GM12878 (cell line): ENCODE results near the gene AKAP7. TPM values are rescaled to one million over a fixed set of nuclear protein-coding genes. Genes with fewer than 3 reads are reported as not detected.
A peak's percentile ranks its signal among the peaks of the same experiment; 100 is the strongest.
"Not testable (repeated sequence)": the region's sequence is repeated elsewhere in the genome, so short reads cannot be mapped to it uniquely, and the experiment has no call there.

Experiments used
- ATAC-seq: fragments of 200-7000 bp; cut with Tn5 transposase; 3 replicates; pipeline ENCODE4 v1.9.1; 2020; ENCODE audit warnings: mild to moderate bottlenecking, moderate library complexity
- BruUV-seq: library from RNA; stranded (reverse); fragments of 400-500 nt; replicated peaks from 2 replicates; lab custom pipeline; 2021; lab: Mats Ljungman, UMichigan
- CTCF ChIA-PET: fragments of 300-600 bp; sonication (Branson Sonifier 250); formaldehyde crosslinking; extraction: SDS; loops from one replicate; lab custom pipeline; 2021; ENCODE audit warnings: inconsistent platforms; lab: Yijun Ruan, JAX
- POLR2A ChIA-PET: fragments of 350-600 bp; formaldehyde crosslinking; extraction: SDS; loops from one replicate; lab custom pipeline; 2021; ENCODE audit warnings: inconsistent platforms; lab: Charles Lee
- RAD21 ChIA-PET: fragments of 300-600 bp; sonication (Branson Sonifier 250); formaldehyde crosslinking; loops from one replicate; lab custom pipeline; 2023; ENCODE audit warnings: antibody characterized with exemption; ENCODE audit not compliant: unreplicated experiment; lab: Charles Lee
- SMC1A ChIA-PET: fragments of 300-600 bp; sonication (Branson Sonifier 250); formaldehyde crosslinking; loops from one replicate; lab custom pipeline; 2023; ENCODE audit not compliant: unreplicated experiment, uncharacterized antibody; lab: Charles Lee
- DNase-seq: peaks from one replicate; pipeline ENCODE4 v3.0.0-alpha.2; 2011; ENCODE audit warnings: low read depth, low spot score
- FAIRE-seq: peaks from 3 replicates; lab custom pipeline; 2011; peaks lifted over from hg19 to GRCh38; lab: Jason Lieb, UNC
- H2AFZ ChIP-seq: 2 replicates; pipeline ENCODE4 v1.6.0; 2011; ENCODE audit warnings: low read depth, low read length, control low read depth; ENCODE audit not compliant: control insufficient read depth
- H3K27ac ChIP-seq: 2 replicates; pipeline ENCODE4 v1.5.1; 2011; ENCODE audit warnings: control low read depth; ENCODE audit not compliant: control insufficient read depth, insufficient read depth
- H3K27me3 ChIP-seq, 2 experiments: replicated peaks in 1 of 2; 2 replicates each; pipeline versions ENCODE4 v1.6.0 to v1.6.1; 2011; ENCODE audit warnings: low read length in 1 of 2; ENCODE audit not compliant: control insufficient read depth in 2 of 2, insufficient read depth in 2 of 2
- H3K36me3 ChIP-seq, 2 experiments: 2 replicates each; pipeline ENCODE4 v1.5.1; 2011; ENCODE audit warnings: low read length in 1 of 2; ENCODE audit not compliant: control insufficient read depth in 2 of 2, insufficient read depth in 2 of 2
- H3K4me1 ChIP-seq: 2 replicates; pipeline ENCODE4 v1.6.1; 2011; ENCODE audit warnings: mild to moderate bottlenecking, low read length, moderate library complexity, mixed read lengths; ENCODE audit not compliant: control insufficient read depth, insufficient read depth
- H3K4me2 ChIP-seq: 2 replicates; pipeline ENCODE4 v1.6.0; 2011; ENCODE audit warnings: control low read depth; ENCODE audit not compliant: control insufficient read depth, insufficient read depth
- H3K4me3 ChIP-seq: fragments of 200-600 bp; sonication (generic); 2 replicates; pipeline ENCODE4 v1.5.1; 2016
- H3K79me2 ChIP-seq: 2 replicates; pipeline ENCODE4 v1.6.0; 2011; ENCODE audit warnings: low read length; ENCODE audit not compliant: control insufficient read depth, insufficient read depth
- H3K9ac ChIP-seq: 2 replicates; pipeline ENCODE4 v1.8.0; 2011; ENCODE audit warnings: low read length, control low read depth, mixed read lengths; ENCODE audit not compliant: control insufficient read depth, insufficient read depth
- H3K9me3 ChIP-seq: replicated peaks from 3 replicates; pipeline ENCODE4 v1.5.1; 2011; ENCODE audit warnings: mild to moderate bottlenecking, low read length; ENCODE audit not compliant: control insufficient read depth, insufficient read depth
- H4K20me1 ChIP-seq: 2 replicates; pipeline ENCODE4 v1.6.0; 2011; ENCODE audit not compliant: control insufficient read depth, insufficient read depth
- IKZF1 ChIP-seq: fragments of 450-650 bp; conservative IDR thresholded peaks from 2 replicates; pipeline ENCODE4 v1.6.1; 2017; ENCODE audit warnings: antibody characterized with exemption, mild to moderate bottlenecking
- NR2C2 ChIP-seq: IDR thresholded peaks from 2 replicates; pipeline ENCODE4 v1.6.1; 2011; ENCODE audit warnings: borderline replicate concordance, low read depth; ENCODE audit not compliant: control insufficient read depth, insufficient read length
- PRDM15 ChIP-seq: fragments of 450-650 bp; formaldehyde crosslinking; IDR thresholded peaks from 2 replicates; pipeline ENCODE4 v1.4.0; 2020; ENCODE audit warnings: mild to moderate bottlenecking, moderate library complexity
- RUNX3 ChIP-seq: IDR thresholded peaks from 2 replicates; pipeline ENCODE4 v1.6.1; 2012; ENCODE audit warnings: low read length, inconsistent platforms
- SPI1 ChIP-seq: IDR thresholded peaks from 2 replicates; pipeline ENCODE4 v1.6.1; 2011; ENCODE audit warnings: low read depth, mild to moderate bottlenecking, low read length, moderate library complexity, borderline replicate concordance; ENCODE audit not compliant: insufficient read depth
- SREBF2 ChIP-seq: IDR thresholded peaks from 2 replicates; pipeline ENCODE4 v1.6.1; 2012; ENCODE audit warnings: mild to moderate bottlenecking, low read length
- YBX1 ChIP-seq: fragments of 450-650 bp; IDR thresholded peaks from 2 replicates; pipeline ENCODE4 v1.6.1; 2016; ENCODE audit warnings: antibody characterized with exemption
- YY1 ChIP-seq: IDR thresholded peaks from 2 replicates; pipeline ENCODE4 v1.6.1; 2011; ENCODE audit warnings: low read depth, mild to moderate bottlenecking, low read length
- WGBS: methylation state at CpG from one replicate; pipeline ENCODE4 v1.1.6; 2016; ENCODE audit warnings: low lambda C conversion rate; ENCODE audit not compliant: insufficient replicate concordance, insufficient coverage; ENCODE audit errors: missing lambda C conversion rate; 5-methylcytosine and 5-hydroxymethylcytosine counted together
- in situ Hi-C: fragments of 300-500 bp; cut with MboI; formaldehyde crosslinking; loops from 9 replicates; pipeline ENCODE4 v1.14.3; 2018; ENCODE audit warnings: mixed read lengths
- intact Hi-C: fragments of 100-400 bp; cut with micrococcal nuclease; formaldehyde crosslinking; loops from one replicate; pipeline ENCODE4 v1.14.2; 2022; ENCODE audit not compliant: unreplicated experiment
- polyA plus RNA-seq, 11 experiments: library from polyadenylated mRNA; depleted of rRNA in 4 of 11; unstranded in 6 of 11; stranded (reverse) in 5 of 11; fragments of >200 nt; fragmentation: Nextera tagmentation in 4 of 11; fragmentation: Illumina TruSeq in 1 of 11; extraction: Ambion mirVana in 4 of 11; extraction: Trizol in 1 of 11; gene quantifications; 1 replicate in 1 of 11; 2 replicates in 10 of 11; pipeline versions ENCODE4 v1.2.1 to v1.2.3, GENCODE V29; 2011 to 2016; ENCODE audit warnings: inconsistent platforms in 2 of 11, missing spikeins in 2 of 11, low read depth in 1 of 11
- total RNA-seq, 4 experiments: library from RNA; depleted of rRNA in 3 of 4; stranded (reverse); fragments of >200 nt in 3 of 4; fragmentation: Illumina TruSeq in 1 of 4; extraction: Trizol in 1 of 4; gene quantifications; 2 replicates each; pipeline versions ENCODE4 v1.2.1 to v1.2.3, GENCODE V29; 2013 to 2021
- TF ChIP-seq, protein P1 (sequence below): fragments of 450-650 bp; IDR thresholded peaks from 2 replicates; pipeline ENCODE4 v1.6.1; 2017; ENCODE audit warnings: borderline replicate concordance

Gene AKAP7
- total and polyA plus RNA-seq, 10 of the 15 experiments (the other 5 are each of a cell fraction or from before 2014, with no cell fraction given) = 0.06 to 0.58 (median 0.28) TPM; not detected in 1

DNA sequence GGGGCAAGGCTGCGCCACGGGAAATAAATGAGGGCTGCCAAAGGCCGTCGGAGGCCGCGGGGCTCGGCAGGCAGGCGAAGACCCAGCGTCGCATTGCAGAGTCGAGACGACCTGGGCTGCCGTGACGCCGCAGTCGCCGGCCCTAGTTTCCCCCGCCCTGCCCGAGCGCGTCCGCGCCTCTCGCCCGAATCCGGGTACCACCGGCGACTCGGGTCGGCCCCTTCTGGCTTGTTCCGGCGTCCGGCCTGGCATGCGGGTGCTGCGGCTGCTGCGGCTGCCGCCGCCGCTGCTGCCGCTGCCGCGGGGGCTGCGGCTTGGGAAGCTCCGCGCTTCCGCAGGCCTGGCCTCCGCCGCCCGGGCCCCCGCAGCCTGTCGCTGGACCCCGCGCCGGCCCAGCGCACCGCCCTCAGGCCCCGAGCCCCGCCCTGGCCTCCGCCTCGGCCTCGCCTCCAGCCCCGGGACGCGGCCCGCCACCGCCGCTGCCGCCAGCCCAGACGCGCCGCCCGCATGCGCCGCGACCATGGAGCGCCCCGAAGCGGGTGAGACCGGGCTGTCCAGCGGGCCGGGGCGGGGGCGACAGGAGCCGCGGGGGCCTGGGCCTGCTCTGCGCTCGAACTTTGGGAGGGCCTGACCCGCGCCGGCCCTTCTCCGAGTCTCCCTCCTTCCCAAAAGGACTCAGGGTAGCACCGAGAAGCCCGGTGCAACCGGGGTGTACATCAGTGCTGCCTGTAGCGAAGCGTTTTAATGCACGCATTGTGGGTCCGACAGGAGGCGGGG is at the start of gene AKAP7 (continued):
- no peak for TF ChIP-seq YBX1
- TF ChIP-seq, protein P1, sequence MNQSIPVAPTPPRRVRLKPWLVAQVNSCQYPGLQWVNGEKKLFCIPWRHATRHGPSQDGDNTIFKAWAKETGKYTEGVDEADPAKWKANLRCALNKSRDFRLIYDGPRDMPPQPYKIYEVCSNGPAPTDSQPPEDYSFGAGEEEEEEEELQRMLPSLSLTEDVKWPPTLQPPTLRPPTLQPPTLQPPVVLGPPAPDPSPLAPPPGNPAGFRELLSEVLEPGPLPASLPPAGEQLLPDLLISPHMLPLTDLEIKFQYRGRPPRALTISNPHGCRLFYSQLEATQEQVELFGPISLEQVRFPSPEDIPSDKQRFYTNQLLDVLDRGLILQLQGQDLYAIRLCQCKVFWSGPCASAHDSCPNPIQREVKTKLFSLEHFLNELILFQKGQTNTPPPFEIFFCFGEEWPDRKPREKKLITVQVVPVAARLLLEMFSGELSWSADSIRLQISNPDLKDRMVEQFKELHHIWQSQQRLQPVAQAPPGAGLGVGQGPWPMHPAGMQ = no peak
- TF ChIP-seq NR2C2 = no peak
- peak; percentile 67 for TF ChIP-seq IKZF1
- TF ChIP-seq YY1 = 0 out of 2 replicates have a peak, but pooled peaks have one; percentile 4
- no peak for TF ChIP-seq SREBF2
- no peak for TF ChIP-seq PRDM15
- TF ChIP-seq, all 136 proteins: peak for 5

- H3K27me3 ChIP-seq, DNase-seq, RAD21 ChIA-PET, H3K4me2 ChIP-seq, H3K36me3 ChIP-seq, H3K9me3 ChIP-seq, H3K4me3 ChIP-seq, intact Hi-C loops, FAIRE-seq, H3K4me1 ChIP-seq, SMC1A ChIA-PET, H3K27ac ChIP-seq, in situ Hi-C loops, ATAC-seq, CTCF ChIA-PET, POLR2A ChIA-PET, H2AFZ ChIP-seq, H3K79me2 ChIP-seq, H4K20me1 ChIP-seq, BruUV-seq, H3K9ac ChIP-seq: not testable (repeated sequence)
- TF ChIP-seq RUNX3 = 0 out of 2 replicates have a peak, but pooled peaks have one; percentile 22
- TF ChIP-seq SPI1 = peak; percentile 77
- WGBS = 10% methylated on average over 3 of the region's 3 CpGs
Observed at GRCh38 chr6:131090339-131090738, 44.9 kb upstream of the AKAP7 start.

- H3K36me3 ChIP-seq, H3K27ac ChIP-seq, H2AFZ ChIP-seq, FAIRE-seq, H3K4me2 ChIP-seq, H3K4me3 ChIP-seq, H3K79me2 ChIP-seq, RAD21 ChIA-PET, ATAC-seq, DNase-seq, H3K9ac ChIP-seq, H3K27me3 ChIP-seq, POLR2A ChIA-PET, H3K9me3 ChIP-seq, BruUV-seq, H3K4me1 ChIP-seq, in situ Hi-C loops, SMC1A ChIA-PET, H4K20me1 ChIP-seq, CTCF ChIA-PET, intact Hi-C loops: not testable (repeated sequence)
- 70% methylated on average over 7 of the region's 7 CpGs for WGBS
Observed at GRCh38 chr6:131091944-131092343, 43.3 kb upstream of the AKAP7 start.
